ENCODE results near the gene NATD1.

The NATD1 gene

DNA sequence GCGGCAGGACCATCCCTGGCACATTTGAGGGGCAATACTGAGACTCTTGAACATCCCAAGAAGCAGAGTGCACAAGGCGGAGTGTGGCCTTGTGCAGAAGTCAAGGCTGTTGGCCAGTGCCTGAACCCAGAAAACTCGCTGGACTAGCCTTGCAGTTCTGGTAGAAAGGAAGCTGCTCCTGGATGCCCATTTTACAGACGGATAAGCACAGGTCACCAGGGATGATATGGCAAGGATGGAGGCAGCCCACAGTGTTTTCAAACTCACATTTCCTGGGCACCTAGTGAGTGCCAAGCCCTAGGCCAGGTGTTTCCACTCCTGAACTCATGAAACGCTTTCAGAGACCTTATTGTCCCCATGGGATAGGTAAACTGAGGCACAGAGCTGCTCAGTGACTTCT lies 29.6 kb upstream of the NATD1 start:
- no peak overlapping the region for H3K4me2 ChIP-seq (ENCODE audit: insufficient read depth, low read length)
- no peak for TF ChIP-seq EZH2 (IDR thresholded peaks at IDR 0.05; ENCODE audit: borderline replicate concordance, low read depth, low read length, severe bottlenecking)
- TF ChIP-seq, protein P1, sequence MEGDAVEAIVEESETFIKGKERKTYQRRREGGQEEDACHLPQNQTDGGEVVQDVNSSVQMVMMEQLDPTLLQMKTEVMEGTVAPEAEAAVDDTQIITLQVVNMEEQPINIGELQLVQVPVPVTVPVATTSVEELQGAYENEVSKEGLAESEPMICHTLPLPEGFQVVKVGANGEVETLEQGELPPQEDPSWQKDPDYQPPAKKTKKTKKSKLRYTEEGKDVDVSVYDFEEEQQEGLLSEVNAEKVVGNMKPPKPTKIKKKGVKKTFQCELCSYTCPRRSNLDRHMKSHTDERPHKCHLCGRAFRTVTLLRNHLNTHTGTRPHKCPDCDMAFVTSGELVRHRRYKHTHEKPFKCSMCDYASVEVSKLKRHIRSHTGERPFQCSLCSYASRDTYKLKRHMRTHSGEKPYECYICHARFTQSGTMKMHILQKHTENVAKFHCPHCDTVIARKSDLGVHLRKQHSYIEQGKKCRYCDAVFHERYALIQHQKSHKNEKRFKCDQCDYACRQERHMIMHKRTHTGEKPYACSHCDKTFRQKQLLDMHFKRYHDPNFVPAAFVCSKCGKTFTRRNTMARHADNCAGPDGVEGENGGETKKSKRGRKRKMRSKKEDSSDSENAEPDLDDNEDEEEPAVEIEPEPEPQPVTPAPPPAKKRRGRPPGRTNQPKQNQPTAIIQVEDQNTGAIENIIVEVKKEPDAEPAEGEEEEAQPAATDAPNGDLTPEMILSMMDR (IDR thresholded peaks at IDR 0.05; ENCODE audit: borderline replicate concordance, extremely low read depth, low read length, poor library complexity, severe bottlenecking), result no peak
- no peak overlapping the region for H3K9ac ChIP-seq (ENCODE audit: low read depth, low read length)

DNA sequence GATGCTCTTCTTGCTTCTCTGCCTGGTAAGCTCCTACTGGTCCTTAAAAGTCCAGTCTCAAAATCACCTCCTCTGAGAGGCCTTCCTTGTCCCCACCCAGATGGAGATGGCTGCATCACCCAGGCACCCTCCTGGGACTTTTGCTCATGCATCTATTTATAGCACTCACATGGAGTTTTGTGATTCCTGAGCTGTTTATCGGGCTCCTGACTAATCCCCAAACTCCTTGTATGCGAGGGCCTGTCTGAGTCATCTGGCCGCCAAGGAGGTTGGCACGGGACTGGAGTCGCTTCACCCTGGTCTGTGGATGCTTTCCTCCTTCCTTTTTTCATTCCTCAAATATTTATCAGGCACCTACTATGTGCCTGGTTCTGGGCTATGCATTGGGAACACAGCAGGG lies 29.0 kb upstream of the NATD1 start:
- Histone ChIP-seq H3K4me2 (ENCODE audit: insufficient read depth, low read length) (no peak overlapping the region), H3K9me3 (ENCODE audit: insufficient read depth, low read length, severe bottlenecking) (no peaks in the 10 kb centered on the region), H3K4me3 (ENCODE audit: low read depth in 1 of 2, low read length in 2 of 2) (no peak overlapping the region), H3K9ac (ENCODE audit: low read depth, low read length) (no peak overlapping the region), H3K27me3 (ENCODE audit: insufficient read depth, low read length, poor library complexity) (no peaks in the 10 kb centered on the region), H3K36me3 (ENCODE audit: insufficient read depth, low read length) (no peaks in the 10 kb centered on the region; the same call in 1 of the 2 replicates), H3K4me1 (ENCODE audit: insufficient read depth, low read length) (peaks cover 43% of the 10 kb centered on the region), H2AFZ (ENCODE audit: low read depth, low read length) (no peak overlapping the region), H3K79me2 (ENCODE audit: insufficient read depth, low read length) (peaks cover 23% of the 10 kb centered on the region), H3K27ac (ENCODE audit: low read length) (no peak overlapping the region), H4K20me1 (ENCODE audit: insufficient read depth, low read length) (peaks cover 22% of the 10 kb centered on the region)
- no peak for ATAC-seq (ENCODE audit: insufficient read depth, low read depth)
- TF ChIP-seq, protein P1 (IDR thresholded peaks at IDR 0.05; ENCODE audit: borderline replicate concordance, extremely low read depth, low read length, poor library complexity, severe bottlenecking), result no peak
- TF ChIP-seq EZH2 (IDR thresholded peaks at IDR 0.05; ENCODE audit: borderline replicate concordance, low read depth, low read length, severe bottlenecking), result no peak
- DNase-seq, result no peak

More for the DNA sequence above, 29.6 kb upstream of the NATD1 start:
- Histone ChIP-seq H3K79me2 (ENCODE audit: insufficient read depth, low read length) (peaks cover 27% of the 10 kb centered on the region), H2AFZ (ENCODE audit: low read depth, low read length) (no peak overlapping the region), H3K4me3 (ENCODE audit: low read depth in 1 of 2, low read length in 2 of 2) (no peak overlapping the region), H3K27me3 (ENCODE audit: insufficient read depth, low read length, poor library complexity) (no peaks in the 10 kb centered on the region), H3K36me3 (ENCODE audit: insufficient read depth, low read length) (no peaks in the 10 kb centered on the region; the same call in 1 of the 2 replicates), H3K4me1 (ENCODE audit: insufficient read depth, low read length) (peaks cover 49% of the 10 kb centered on the region), H3K9me3 (ENCODE audit: insufficient read depth, low read length, severe bottlenecking) (no peaks in the 10 kb centered on the region), H3K27ac (ENCODE audit: low read length) (no peak overlapping the region), H4K20me1 (ENCODE audit: insufficient read depth, low read length) (peaks cover 27% of the 10 kb centered on the region)
- DNase-seq, result no peak
- no peak for ATAC-seq (ENCODE audit: insufficient read depth, low read depth)

DNA sequence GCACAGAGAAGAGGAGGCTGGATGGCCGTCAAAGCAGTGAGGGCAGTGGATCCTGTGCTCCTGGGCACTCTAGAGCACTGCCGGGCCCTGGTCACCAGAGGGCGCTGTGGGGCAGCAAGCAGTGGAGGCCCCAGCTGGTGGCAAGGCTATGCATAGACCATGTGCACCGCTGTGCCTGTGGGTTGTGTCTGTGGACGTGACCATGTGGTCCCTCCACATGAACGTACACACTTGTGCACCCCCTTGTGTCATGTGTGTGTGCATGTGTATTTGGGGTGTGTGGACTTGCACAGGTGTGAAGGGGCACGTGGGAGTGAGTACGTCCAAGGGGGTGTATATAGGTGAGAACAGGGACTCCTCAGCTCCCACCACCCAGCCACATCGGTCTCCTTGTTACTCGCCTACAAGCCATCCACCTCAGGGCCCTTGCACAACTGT lies 26.9 kb upstream of the NATD1 start:
- Histone ChIP-seq H3K79me2 (ENCODE audit: insufficient read depth, low read length) (peaks cover 2% of the 10 kb centered on the region), H3K4me2 (ENCODE audit: insufficient read depth, low read length) (no peak overlapping the region), H3K36me3 (ENCODE audit: insufficient read depth, low read length) (no peaks in the 10 kb centered on the region; the same call in 1 of the 2 replicates), H3K27me3 (ENCODE audit: insufficient read depth, low read length, poor library complexity) (no peaks in the 10 kb centered on the region), H2AFZ (ENCODE audit: low read depth, low read length) (0 out of 2 replicates have a peak overlapping the region, but pooled peaks have one; percentile 54), H3K9ac (ENCODE audit: low read depth, low read length) (0 out of 2 replicates have a peak overlapping the region, but pooled peaks have one; percentile 27), H3K4me3 (ENCODE audit: low read depth in 1 of 2, low read length in 2 of 2) (no peak overlapping the region), H3K4me1 (ENCODE audit: insufficient read depth, low read length) (peaks cover 35% of the 10 kb centered on the region), H4K20me1 (ENCODE audit: insufficient read depth, low read length) (0 out of 2 replicates have a peak, but pooled peaks cover 2% of the 10 kb centered on the region), H3K27ac (ENCODE audit: low read length) (no peak overlapping the region; the same call in 1 of the 2 replicates), H3K9me3 (ENCODE audit: insufficient read depth, low read length, severe bottlenecking) (no peaks in the 10 kb centered on the region)
- peak; percentile 66 for ATAC-seq (ENCODE audit: insufficient read depth, low read depth)
- TF ChIP-seq EZH2 (IDR thresholded peaks at IDR 0.05; ENCODE audit: borderline replicate concordance, low read depth, low read length, severe bottlenecking), result no peak
- TF ChIP-seq, protein P1 (IDR thresholded peaks at IDR 0.05; ENCODE audit: borderline replicate concordance, extremely low read depth, low read length, poor library complexity, severe bottlenecking), result peak; percentile 97
- DNase-seq, result peak; percentile 83
